Keratinocyte (primary cell): Measurements from ENCODE around the gene TMEM17.

Experiments used
- CTCF ChIP-seq, 3 experiments: IDR thresholded peaks in 1 of 3; conservative IDR thresholded peaks in 1 of 3; optimal IDR thresholded peaks in 1 of 3; 2 replicates in 2 of 3; 3 replicates in 1 of 3; pipeline versions ENCODE3 to v1.5.1; 2011; ENCODE audit warnings: low read length in 3 of 3, mild to moderate bottlenecking in 3 of 3, moderate library complexity in 2 of 3, control low read depth in 1 of 3, inconsistent platforms in 1 of 3; ENCODE audit not compliant: insufficient read depth in 2 of 3; ENCODE audit errors: extremely low read depth in 1 of 3
- EZH2 ChIP-seq: IDR thresholded peaks from one replicate; pipeline ENCODE4 v1.6.1; 2012; ENCODE audit warnings: inconsistent platforms, mild to moderate bottlenecking, low read length, moderate library complexity

GRCh38 chr2:62506421-62506750 is 391 bp upstream of the TMEM17 start:
- TF ChIP-seq CTCF (optimal IDR thresholded peaks at IDR 0.05 in 1 of 3, IDR thresholded peaks at IDR 0.05 in 1 of 3, conservative IDR thresholded peaks at IDR 0.05 in 1 of 3; ENCODE audit: extremely low read depth in 1 of 3, insufficient read depth in 2 of 3, low read length in 3 of 3) (no peak), EZH2 (no peak)
